Endothelial cell of umbilical vein (primary cell): ENCODE results near the gene OR5D18. TPM values are rescaled to one million over a fixed set of nuclear protein-coding genes. Genes with fewer than 3 reads are reported as not detected.

Source experiments
- Bru-seq: library from RNA; stranded (reverse); fragments of 400-500 nt; gene quantifications from one replicate; lab custom pipeline; 2021; lab: Mats Ljungman, UMichigan
- BruChase-seq, 2 experiments: library from RNA; stranded (reverse); fragments of 400-500 nt; gene quantifications; one replicate each; lab custom pipeline; 2021; lab: Mats Ljungman, UMichigan
- BruUV-seq: library from RNA; stranded (reverse); fragments of 400-500 nt; replicated peaks from 2 replicates; lab custom pipeline; 2021; lab: Mats Ljungman, UMichigan
- CTCF ChIA-PET: fragments of 300-600, 350-600 bp; sonication (Branson Sonifier 250); formaldehyde crosslinking; loops from one replicate; lab custom pipeline; 2021; ENCODE audit warnings: antibody characterized with exemption, inconsistent platforms; lab: Charles Lee
- POLR2A ChIA-PET: fragments of 300-600, 350-600 bp; sonication (Branson Sonifier 250); formaldehyde crosslinking; loops from one replicate; lab custom pipeline; 2021; ENCODE audit warnings: antibody characterized with exemption, inconsistent platforms; lab: Charles Lee
- DNase-seq: peaks from one replicate; pipeline ENCODE4 v3.0.0-alpha.2; 2011; ENCODE audit warnings: low read depth, low spot score
- FAIRE-seq: peaks from 2 replicates; lab custom pipeline; 2011; peaks lifted over from hg19 to GRCh38; lab: Jason Lieb, UNC
- H2AFZ ChIP-seq: 2 replicates; pipeline ENCODE4 v1.6.0; 2012; ENCODE audit warnings: low read depth, low read length, control low read depth, inconsistent platforms
- H3K27ac ChIP-seq: 2 replicates; pipeline ENCODE4 v1.5.1; 2011; ENCODE audit warnings: low read depth, mild to moderate bottlenecking, control low read depth, low read length, moderate library complexity; ENCODE audit not compliant: insufficient read depth
- H3K27me3 ChIP-seq, 2 experiments: 2 replicates each; pipeline versions ENCODE4 v1.6.0 to v1.6.1; 2011; ENCODE audit warnings: low read length in 2 of 2, mixed read lengths in 1 of 2; ENCODE audit not compliant: control insufficient read depth in 2 of 2, insufficient read depth in 2 of 2
- H3K36me3 ChIP-seq, 2 experiments: 2 replicates in 1 of 2; 3 replicates in 1 of 2; pipeline ENCODE4 v1.5.1; 2011; ENCODE audit warnings: low read length in 2 of 2, mild to moderate bottlenecking in 1 of 2, moderate library complexity in 1 of 2; ENCODE audit not compliant: control insufficient read depth in 2 of 2, insufficient read depth in 2 of 2; ENCODE audit errors: extremely low read depth in 1 of 2
- H3K4me1 ChIP-seq: 3 replicates; pipeline ENCODE4 v1.5.1; 2011; ENCODE audit warnings: mild to moderate bottlenecking, low read length; ENCODE audit not compliant: control insufficient read depth, insufficient read depth; ENCODE audit errors: extremely low read depth
- H3K4me2 ChIP-seq: 2 replicates; pipeline ENCODE4 v1.6.1; 2011; ENCODE audit warnings: low read length, control low read depth, mixed read lengths; ENCODE audit not compliant: insufficient read depth
- H3K4me3 ChIP-seq, 3 experiments: fragments of 200-600 bp in 1 of 3; sonication (generic), shearing (Covaris generic) in 1 of 3; replicated peaks in 1 of 3; 2 replicates each; pipeline ENCODE4 v1.5.1; 2011 to 2016; ENCODE audit warnings: control low read depth in 3 of 3, low read length in 3 of 3, mild to moderate bottlenecking in 2 of 3, inconsistent platforms in 1 of 3, low read depth in 1 of 3, moderate library complexity in 1 of 3; ENCODE audit not compliant: insufficient read depth in 1 of 3
- H3K79me2 ChIP-seq: 2 replicates; pipeline ENCODE4 v1.6.0; 2012; ENCODE audit warnings: low read length, inconsistent platforms; ENCODE audit not compliant: control insufficient read depth, insufficient read depth
- H3K9ac ChIP-seq: replicated peaks from 2 replicates; pipeline ENCODE3; 2011; ENCODE audit warnings: low read length, control low read depth; ENCODE audit not compliant: insufficient read depth; ENCODE audit errors: extremely low read depth
- H3K9me1 ChIP-seq: replicated peaks from 3 replicates; pipeline ENCODE4 v1.6.0; 2011; ENCODE audit warnings: mild to moderate bottlenecking, low read length; ENCODE audit not compliant: control insufficient read depth, insufficient read depth; ENCODE audit errors: extremely low read depth
- H3K9me3 ChIP-seq: replicated peaks from 2 replicates; pipeline ENCODE4 v1.5.1; 2012; ENCODE audit warnings: low read length, inconsistent platforms; ENCODE audit not compliant: control insufficient read depth, insufficient read depth
- H4K20me1 ChIP-seq: replicated peaks from 2 replicates; pipeline ENCODE3; 2011; ENCODE audit warnings: mild to moderate bottlenecking, low read length; ENCODE audit not compliant: control insufficient read depth, insufficient read depth; ENCODE audit errors: extremely low read depth
- EZH2 ChIP-seq: IDR thresholded peaks from 2 replicates; pipeline ENCODE4 v1.6.1; 2012; ENCODE audit warnings: borderline replicate concordance, low read depth, mild to moderate bottlenecking, moderate library complexity, low read length, inconsistent platforms; ENCODE audit not compliant: severe bottlenecking
- FOS ChIP-seq: IDR thresholded peaks from 2 replicates; pipeline ENCODE4 v1.6.1; 2011; ENCODE audit warnings: mild to moderate bottlenecking, low read length, moderate library complexity, borderline replicate concordance; ENCODE audit not compliant: insufficient read depth
- GATA2 ChIP-seq: IDR thresholded peaks from 2 replicates; pipeline ENCODE4 v1.7.0; 2011; ENCODE audit warnings: low read depth, mild to moderate bottlenecking, moderate library complexity, mixed read lengths, low read length; ENCODE audit not compliant: insufficient read length, insufficient read depth
- JUN ChIP-seq: IDR thresholded peaks from 2 replicates; pipeline ENCODE4 v1.6.1; 2011; ENCODE audit warnings: borderline replicate concordance, low read depth; ENCODE audit not compliant: insufficient read length, insufficient read depth
- MYC ChIP-seq: IDR thresholded peaks from one replicate; pipeline ENCODE4 v1.6.1; 2011; ENCODE audit warnings: mild to moderate bottlenecking, low read depth, low read length
- POLR2A ChIP-seq: IDR thresholded peaks from 2 replicates; pipeline ENCODE4 v1.6.1; 2012; ENCODE audit warnings: low read depth, mild to moderate bottlenecking, control low read depth, low read length
- POLR2AphosphoS5 ChIP-seq: IDR thresholded peaks from 2 replicates; pipeline ENCODE4 v1.6.1; 2012; ENCODE audit warnings: low read depth, mild to moderate bottlenecking, control low read depth, low read length, moderate library complexity; ENCODE audit not compliant: insufficient read depth
- dilution Hi-C: fragments of 300-500 bp; cut with MboI; formaldehyde crosslinking; loops from one replicate; pipeline ENCODE4 v1.15.0; 2019; ENCODE audit warnings: low sequenced_read_pairs; ENCODE audit not compliant: extremely low pct_ligation_motif_present
- intact Hi-C: fragments of 100-400 bp; cut with micrococcal nuclease; formaldehyde crosslinking; loops from one replicate; pipeline ENCODE4 v1.10.0; 2022
- long read RNA-seq: library from polyadenylated mRNA; stranded (forward); transcript quantifications from one replicate; pipeline ENCODE4 v2.0.0, GENCODE V29; 2021
- polyA minus RNA-seq, 3 experiments: library from RNA; depleted of rRNA, polyadenylated mRNA; stranded (reverse); fragments of >200 nt; gene quantifications; 1 replicate in 1 of 3; 2 replicates in 2 of 3; pipeline ENCODE4 v1.2.3, GENCODE V29; 2011
- polyA plus RNA-seq, 4 experiments: library from polyadenylated mRNA; depleted of rRNA in 3 of 4; stranded (reverse) in 3 of 4; unstranded in 1 of 4; fragments of >200 nt; gene quantifications; 2 replicates each; pipeline versions ENCODE4 v1.2.1 to v1.2.3, GENCODE V29; 2011 to 2012; ENCODE audit warnings: missing spikeins in 1 of 4
- total RNA-seq: library from RNA; stranded (reverse); gene quantifications from 2 replicates; pipeline ENCODE4 v1.2.3, GENCODE V29; 2021
- TF ChIP-seq, protein P1 (sequence below): IDR thresholded peaks from 2 replicates; pipeline ENCODE4 v1.6.1; 2011; ENCODE audit not compliant: insufficient read depth, insufficient read length
- TF ChIP-seq, protein P2 (sequence below), 2 donors: IDR thresholded peaks; 1 replicate in 1 of 2; 2 replicates in 1 of 2; pipeline ENCODE4 v1.5.1; 2011; ENCODE audit warnings: low read length in 2 of 2, mild to moderate bottlenecking in 2 of 2, moderate library complexity in 2 of 2, control low read depth in 1 of 2, inconsistent platforms in 1 of 2, low read depth in 1 of 2; ENCODE audit not compliant: insufficient read depth in 1 of 2; ENCODE audit errors: extremely low read depth in 1 of 2

Gene OR5D18
- total RNA-seq (not detected in 2 replicates), polyA plus RNA-seq (not detected in 2 replicates), polyA minus RNA-seq (not detected in 2 replicates), Bru-seq, nascent RNA (not detected), BruChase-seq, experiment 1, labeled RNA remaining after a 6-hour chase (not detected), BruChase-seq, experiment 2, labeled RNA remaining after a 2-hour chase (not detected)
- polyA plus RNA-seq (2011; cell fraction: cytosol; rRNA removed): not detected in 2 replicates
- not detected in 2 replicates for polyA plus RNA-seq (2011; cell fraction: nucleus; rRNA removed)
- polyA plus RNA-seq (2012): not detected in 2 replicates
- polyA minus RNA-seq (2011; cell fraction: cytosol; rRNA and poly(A)+ RNA removed): not detected
- polyA minus RNA-seq (2011; cell fraction: nucleus; rRNA and poly(A)+ RNA removed): not detected in 2 replicates
- long read RNA-seq: 0 reads

DNA sequence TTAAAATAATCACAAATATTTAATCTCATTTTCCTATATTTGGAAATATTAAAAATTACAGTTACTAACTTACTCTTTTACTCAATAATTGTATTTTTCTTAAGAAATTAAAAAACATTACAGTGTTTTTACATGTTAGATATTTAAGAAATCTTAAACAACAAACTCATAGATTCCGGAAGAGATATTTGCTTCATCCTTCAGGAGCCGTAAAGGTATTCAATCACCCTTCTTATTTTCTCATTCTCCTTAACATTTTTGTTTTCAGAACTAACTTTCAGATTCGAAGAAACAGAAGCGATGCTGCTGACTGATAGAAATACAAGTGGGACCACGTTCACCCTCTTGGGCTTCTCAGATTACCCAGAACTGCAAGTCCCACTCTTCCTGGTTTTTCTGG, at the start of gene OR5D18:
Gene OR5D18 (plus strand): TSS at position 301 of the 400 bp plus-strand sequence. CDS start 0 bp downstream, at position 301.
- Histone ChIP-seq H3K4me2 (no peak within 1 kb of the TSS), H3K9me1 (no peaks in the 10 kb centered on the region), H3K79me2 (no peaks in the 10 kb centered on the region), H3K4me3 (no peak within 1 kb of the TSS), H3K36me3 (no peaks in the 10 kb centered on the region), H3K9me3 (peaks cover 3% of the 10 kb centered on the region), H3K9ac (no peak within 1 kb of the TSS), H2AFZ (no peak within 1 kb of the TSS), H3K27ac (no peak within 1 kb of the TSS), H4K20me1 (no peaks in the 10 kb centered on the region), H3K4me1 (no peaks in the 10 kb centered on the region), H3K27me3 (no peaks in the 10 kb centered on the region)
- intact Hi-C loops: no loop called here
- BruUV-seq: no TSS peak
- TF ChIP-seq EZH2: no peak
- TF ChIP-seq MYC: no peak
- no peak for TF ChIP-seq POLR2A
- TF ChIP-seq JUN: no peak
- no peak for TF ChIP-seq POLR2AphosphoS5
- TF ChIP-seq FOS: no peak
- TF ChIP-seq, protein P1, sequence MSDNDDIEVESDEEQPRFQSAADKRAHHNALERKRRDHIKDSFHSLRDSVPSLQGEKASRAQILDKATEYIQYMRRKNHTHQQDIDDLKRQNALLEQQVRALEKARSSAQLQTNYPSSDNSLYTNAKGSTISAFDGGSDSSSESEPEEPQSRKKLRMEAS: no peak
- no peak for TF ChIP-seq GATA2
- TF ChIP-seq, protein P2, sequence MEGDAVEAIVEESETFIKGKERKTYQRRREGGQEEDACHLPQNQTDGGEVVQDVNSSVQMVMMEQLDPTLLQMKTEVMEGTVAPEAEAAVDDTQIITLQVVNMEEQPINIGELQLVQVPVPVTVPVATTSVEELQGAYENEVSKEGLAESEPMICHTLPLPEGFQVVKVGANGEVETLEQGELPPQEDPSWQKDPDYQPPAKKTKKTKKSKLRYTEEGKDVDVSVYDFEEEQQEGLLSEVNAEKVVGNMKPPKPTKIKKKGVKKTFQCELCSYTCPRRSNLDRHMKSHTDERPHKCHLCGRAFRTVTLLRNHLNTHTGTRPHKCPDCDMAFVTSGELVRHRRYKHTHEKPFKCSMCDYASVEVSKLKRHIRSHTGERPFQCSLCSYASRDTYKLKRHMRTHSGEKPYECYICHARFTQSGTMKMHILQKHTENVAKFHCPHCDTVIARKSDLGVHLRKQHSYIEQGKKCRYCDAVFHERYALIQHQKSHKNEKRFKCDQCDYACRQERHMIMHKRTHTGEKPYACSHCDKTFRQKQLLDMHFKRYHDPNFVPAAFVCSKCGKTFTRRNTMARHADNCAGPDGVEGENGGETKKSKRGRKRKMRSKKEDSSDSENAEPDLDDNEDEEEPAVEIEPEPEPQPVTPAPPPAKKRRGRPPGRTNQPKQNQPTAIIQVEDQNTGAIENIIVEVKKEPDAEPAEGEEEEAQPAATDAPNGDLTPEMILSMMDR (IDR thresholded peaks at IDR 0.05; ENCODE audit: extremely low read depth in 1 of 2, insufficient read depth in 1 of 2, low read depth in 1 of 2, low read length in 2 of 2): no peak
- FAIRE-seq (no peak), DNase-seq (no peak)
- CTCF ChIA-PET: no interaction called here
- POLR2A ChIA-PET: no interaction called here
- dilution Hi-C loops: no loop called here
